Stimulated activated CD8-positive, alpha-beta memory T cell treated with anti-CD3 and anti-CD28 coated beads, Interleukin-4, amount 100 ng/mL, for 24 hours (primary cell): Measurements from ENCODE around the gene CCDC197.

Source experiments
- DNase-seq: peaks from one replicate; pipeline ENCODE4 v3.0.0-alpha.2; 2020; ENCODE audit warnings: low read depth

The CCDC197 gene

GRCh38 chr14:93977790-93978581 lies 19.1 kb upstream of the CCDC197 start:
- DNase-seq = peak; percentile 64

GRCh38 chr14:93978735-93979134 lies 18.4 kb upstream of the CCDC197 start:
- no peak for DNase-seq

- DNase-seq = no peak
Observed at GRCh38 chr14:93980456-93981201, 16.5 kb upstream of the CCDC197 start.

- DNase-seq = no peak
Observed at GRCh38 chr14:93981316-93982229, 15.5 kb upstream of the CCDC197 start.

GRCh38 chr14:93982230-93983007 lies 14.7 kb upstream of the CCDC197 start:
- DNase-seq = no peak

- DNase-seq = no peak
Observed at GRCh38 chr14:93984070-93984469, 13.0 kb upstream of the CCDC197 start.

GRCh38 chr14:93984987-93985410 lies 12.1 kb upstream of the CCDC197 start:
- no peak for DNase-seq

GRCh38 chr14:93986955-93987354 lies 10.1 kb upstream of the CCDC197 start:
- no peak for DNase-seq

GRCh38 chr14:93987376-93987775 lies 9.7 kb upstream of the CCDC197 start:
- DNase-seq = no peak

GRCh38 chr14:93987815-93988476 lies 9.2 kb upstream of the CCDC197 start:
- no peak for DNase-seq

- no peak for DNase-seq
Observed at GRCh38 chr14:93989939-93990338, 7.2 kb upstream of the CCDC197 start.

- DNase-seq = no peak
Observed at GRCh38 chr14:93991212-93991611, 5.9 kb upstream of the CCDC197 start.

- DNase-seq = no peak
Observed at GRCh38 chr14:93991649-93992048, 5.5 kb upstream of the CCDC197 start.

- DNase-seq = no peak
Observed at GRCh38 chr14:93993382-93993781, 3.7 kb upstream of the CCDC197 start.

GRCh38 chr14:93994919-93995682 lies 2.0 kb upstream of the CCDC197 start:
- DNase-seq = peak; percentile 48

GRCh38 chr14:93996130-93996695 lies 888 bp upstream of the CCDC197 start:
- DNase-seq = no peak

- DNase-seq = no peak
Observed at GRCh38 chr14:93997916-93998870, 1.1 kb downstream of the CCDC197 start.

- DNase-seq = no peak
Observed at GRCh38 chr14:93998871-93999403, 1.8 kb downstream of the CCDC197 start.
